Mesothelial cell of epicardium (in vitro differentiated cells): ENCODE results near the gene TAGAP. TPM values are rescaled to one million over a fixed set of nuclear protein-coding genes. Genes with fewer than 3 reads are reported as not detected.
A peak's percentile ranks its signal among the peaks of the same experiment; 100 is the strongest.

Experiments used
- DNase-seq, 2 experiments: peaks; one replicate each; pipeline ENCODE4 v3.0.0; 2021; ENCODE audit warnings: low spot score in 2 of 2; ENCODE audit not compliant: unreplicated experiment in 2 of 2
- H3K27ac Mint-ChIP-seq: 2 replicates; pipeline ENCODE4 v1.8.0; 2021; ENCODE audit warnings: mixed read lengths
- H3K27me3 Mint-ChIP-seq: 2 replicates; pipeline ENCODE4 v1.8.0; 2021; ENCODE audit warnings: low read depth, mixed read lengths
- H3K36me3 Mint-ChIP-seq: 2 replicates; pipeline ENCODE4 v1.8.0; 2021; ENCODE audit warnings: mixed read lengths
- H3K4me1 Mint-ChIP-seq: 2 replicates; pipeline ENCODE4 v1.8.0; 2021; ENCODE audit warnings: mixed read lengths
- H3K4me3 Mint-ChIP-seq: 2 replicates; pipeline ENCODE4 v1.8.0; 2021; ENCODE audit warnings: mild to moderate bottlenecking, moderate library complexity, mixed read lengths
- H3K9me3 Mint-ChIP-seq: 2 replicates; pipeline ENCODE4 v1.8.0; 2021; ENCODE audit warnings: mixed read lengths
- total RNA-seq: library from RNA; stranded (reverse); gene quantifications from 3 replicates; pipeline ENCODE4 v1.2.1, GENCODE V29; 2021
- TF ChIP-seq, protein P1 (sequence below): fragments of 200-600 bp; sonication (generic); IDR thresholded peaks from one replicate; pipeline ENCODE4 v1.5.0; 2021; ENCODE audit warnings: antibody characterized with exemption; ENCODE audit not compliant: unreplicated experiment

Gene TAGAP
- total RNA-seq, 1 donor from 2014 or later: 0.16 TPM

GRCh38 chr6:159074876-159075275 lies 30.1 kb upstream of the TAGAP start:
- no peaks in the 10 kb centered on the region for H3K36me3 Mint-ChIP-seq
- no peak for DNase-seq
- peaks cover 8% of the 10 kb centered on the region for H3K4me1 Mint-ChIP-seq
- no peaks in the 10 kb centered on the region for H3K9me3 Mint-ChIP-seq
- TF ChIP-seq, protein P1, sequence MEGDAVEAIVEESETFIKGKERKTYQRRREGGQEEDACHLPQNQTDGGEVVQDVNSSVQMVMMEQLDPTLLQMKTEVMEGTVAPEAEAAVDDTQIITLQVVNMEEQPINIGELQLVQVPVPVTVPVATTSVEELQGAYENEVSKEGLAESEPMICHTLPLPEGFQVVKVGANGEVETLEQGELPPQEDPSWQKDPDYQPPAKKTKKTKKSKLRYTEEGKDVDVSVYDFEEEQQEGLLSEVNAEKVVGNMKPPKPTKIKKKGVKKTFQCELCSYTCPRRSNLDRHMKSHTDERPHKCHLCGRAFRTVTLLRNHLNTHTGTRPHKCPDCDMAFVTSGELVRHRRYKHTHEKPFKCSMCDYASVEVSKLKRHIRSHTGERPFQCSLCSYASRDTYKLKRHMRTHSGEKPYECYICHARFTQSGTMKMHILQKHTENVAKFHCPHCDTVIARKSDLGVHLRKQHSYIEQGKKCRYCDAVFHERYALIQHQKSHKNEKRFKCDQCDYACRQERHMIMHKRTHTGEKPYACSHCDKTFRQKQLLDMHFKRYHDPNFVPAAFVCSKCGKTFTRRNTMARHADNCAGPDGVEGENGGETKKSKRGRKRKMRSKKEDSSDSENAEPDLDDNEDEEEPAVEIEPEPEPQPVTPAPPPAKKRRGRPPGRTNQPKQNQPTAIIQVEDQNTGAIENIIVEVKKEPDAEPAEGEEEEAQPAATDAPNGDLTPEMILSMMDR: no peak
- no peak overlapping the region for H3K4me3 Mint-ChIP-seq
- H3K27me3 Mint-ChIP-seq: peaks cover 50% of the 10 kb centered on the region
- no peak overlapping the region for H3K27ac Mint-ChIP-seq

DNA sequence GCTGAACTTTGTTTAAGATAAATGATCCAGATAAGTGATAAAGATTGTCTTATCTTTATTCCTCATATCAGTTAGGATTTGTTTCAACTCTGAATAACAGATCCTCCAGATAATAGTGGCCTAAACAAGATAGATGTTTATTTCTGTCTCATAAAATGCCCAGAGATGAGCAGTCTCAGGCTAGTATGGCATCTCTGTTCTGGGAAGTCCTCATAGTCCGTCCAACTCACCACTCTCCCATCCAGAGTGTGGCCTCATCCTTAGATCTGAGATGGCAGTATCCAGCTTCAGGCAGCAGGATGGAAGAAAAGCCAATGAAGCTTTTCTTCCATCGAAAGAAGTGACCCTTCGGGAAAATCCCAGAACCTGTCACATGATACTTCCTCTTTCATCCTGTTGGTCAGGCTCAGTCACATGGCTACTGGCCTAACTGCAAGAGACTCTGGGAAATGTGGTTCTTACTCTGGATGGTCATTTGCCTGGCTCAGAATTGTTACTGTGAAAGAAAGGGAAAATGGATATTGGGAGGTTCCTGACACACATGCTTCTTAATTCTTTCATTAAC lies 29.4 kb upstream of the TAGAP start:
- H3K36me3 Mint-ChIP-seq: no peaks in the 10 kb centered on the region
- H3K27me3 Mint-ChIP-seq: peaks cover 56% of the 10 kb centered on the region
- no peaks in the 10 kb centered on the region for H3K9me3 Mint-ChIP-seq
- peak overlapping the region; percentile 72 for H3K4me3 Mint-ChIP-seq
- peaks cover 8% of the 10 kb centered on the region for H3K4me1 Mint-ChIP-seq
- TF ChIP-seq, protein P1: no peak
- peak overlapping the region; percentile 85 for H3K27ac Mint-ChIP-seq
- no peak for DNase-seq

DNA sequence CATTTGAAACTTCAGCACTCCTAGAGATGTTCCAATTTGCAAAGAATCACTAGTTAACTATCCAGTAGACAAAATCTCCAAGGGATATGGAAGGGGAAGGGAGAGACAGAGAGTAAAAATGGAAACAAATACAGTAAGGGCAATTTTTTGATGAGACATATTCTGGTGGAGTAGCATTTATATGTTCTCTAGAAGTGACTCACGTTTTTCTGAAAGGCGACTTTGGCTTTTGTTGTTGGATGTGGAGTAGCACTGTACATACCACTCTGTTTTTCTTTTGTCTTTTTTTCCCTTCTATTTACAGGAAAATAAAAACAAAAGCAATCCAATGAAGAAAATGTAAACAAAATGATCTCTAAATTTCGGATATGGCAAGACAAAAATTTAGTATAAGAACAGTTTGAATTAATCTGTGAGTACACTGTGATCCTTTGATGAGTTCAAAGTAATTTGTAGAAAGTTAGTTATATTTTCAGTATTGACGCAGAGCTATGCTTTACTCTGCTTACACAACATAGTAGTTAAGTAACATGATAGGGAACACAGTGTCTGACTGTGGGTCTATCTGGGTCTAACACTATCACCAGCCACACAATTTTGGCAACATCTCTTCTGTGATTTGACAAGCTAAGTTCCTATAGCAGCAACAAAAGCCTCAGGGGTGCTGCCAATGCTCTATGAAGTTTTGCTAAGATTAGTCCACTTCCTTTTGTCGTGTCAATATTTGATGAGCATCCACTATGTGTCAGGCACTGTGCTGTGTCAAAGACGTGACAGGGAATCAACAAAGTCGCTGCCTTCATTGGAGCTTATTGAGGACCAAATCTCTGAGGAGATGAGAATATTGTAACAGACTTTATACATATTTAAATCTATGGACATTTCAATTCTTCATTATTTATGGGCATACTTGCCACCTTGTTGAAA lies 27.3 kb upstream of the TAGAP start:
- Mint-ChIP-seq H3K4me3 (no peak overlapping the region), H3K9me3 (no peaks in the 10 kb centered on the region), H3K27me3 (peaks cover 61% of the 10 kb centered on the region), H3K36me3 (no peaks in the 10 kb centered on the region), H3K4me1 (peaks cover 8% of the 10 kb centered on the region), H3K27ac (no peak overlapping the region)
- no peak for DNase-seq
- TF ChIP-seq, protein P1: no peak

DNA sequence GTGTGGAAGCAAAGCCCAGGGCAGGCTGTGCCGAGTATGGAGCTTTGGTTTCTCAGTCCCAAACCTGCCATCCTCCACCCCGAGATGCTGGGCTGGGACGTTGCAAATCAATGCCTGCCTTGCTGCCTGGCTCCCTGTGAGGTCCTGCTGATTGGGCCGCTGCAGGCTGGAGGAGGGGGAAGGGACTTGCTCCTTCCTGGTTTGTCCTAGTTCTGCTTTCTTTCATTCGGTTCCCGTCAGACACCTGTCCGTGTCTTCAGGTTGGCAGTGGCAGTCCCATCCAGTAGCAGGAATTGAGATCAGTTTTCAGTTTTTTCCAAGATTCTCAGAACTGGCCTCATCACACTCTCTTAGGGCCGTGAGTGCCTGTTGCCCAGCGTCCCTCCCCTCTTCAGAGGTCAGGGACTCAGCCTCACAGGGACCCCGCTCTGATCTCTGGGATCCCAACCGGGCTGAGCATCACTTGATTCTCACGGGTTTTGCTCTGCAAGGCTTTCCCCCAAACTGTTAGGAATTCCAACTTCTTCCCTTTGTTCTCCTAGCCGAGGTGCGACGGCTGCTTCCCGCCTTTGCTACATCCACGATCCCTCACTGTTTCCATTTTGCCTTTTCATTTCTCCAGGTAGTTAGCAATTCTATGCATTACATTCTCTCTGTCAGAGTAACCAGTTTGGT lies 24.2 kb upstream of the TAGAP start:
- no peak for DNase-seq
- H3K27ac Mint-ChIP-seq: no peak overlapping the region
- H3K9me3 Mint-ChIP-seq: no peaks in the 10 kb centered on the region
- peaks cover 79% of the 10 kb centered on the region for H3K27me3 Mint-ChIP-seq
- H3K4me1 Mint-ChIP-seq: peaks cover 5% of the 10 kb centered on the region
- no peaks in the 10 kb centered on the region for H3K36me3 Mint-ChIP-seq
- H3K4me3 Mint-ChIP-seq: no peak overlapping the region
- TF ChIP-seq, protein P1: no peak

GRCh38 chr6:159067334-159067733 lies 22.5 kb upstream of the TAGAP start:
- Mint-ChIP-seq H3K4me3 (no peak overlapping the region), H3K4me1 (no peaks in the 10 kb centered on the region), H3K27me3 (peaks cover 84% of the 10 kb centered on the region), H3K27ac (no peak overlapping the region), H3K9me3 (no peaks in the 10 kb centered on the region), H3K36me3 (no peaks in the 10 kb centered on the region)
- TF ChIP-seq, protein P1: no peak
- no peak for DNase-seq
